SK-N-SH (cell line): Measurements from ENCODE around the gene AFAP1L1. TPM values are rescaled to one million over a fixed set of nuclear protein-coding genes. Genes with fewer than 3 reads are reported as not detected.

Experiments used
- CTCF ChIA-PET: fragments of 300-600, 350-600 bp; formaldehyde crosslinking; extraction: SDS; loops from one replicate; lab custom pipeline; 2021; lab: Yijun Ruan, JAX
- POLR2A ChIA-PET: fragments of 350-600 bp; sonication (Branson Sonifier 250); formaldehyde crosslinking; extraction: SDS; loops from one replicate; lab custom pipeline; 2020; ENCODE audit warnings: antibody characterized with exemption, inconsistent platforms; lab: Yijun Ruan, JAX
- DNase-seq: peaks from one replicate; pipeline ENCODE4 v3.0.0; 2012
- H2AFZ ChIP-seq: fragments of 200-600 bp; sonication (generic); 2 replicates; pipeline ENCODE4 v1.8.1; 2016; ENCODE audit warnings: antibody characterized with exemption, mild to moderate bottlenecking, low read depth
- H3F3A ChIP-seq: fragments of 200-600 bp; sonication (generic); replicated peaks from 2 replicates; pipeline ENCODE3; 2016; ENCODE audit warnings: antibody characterized with exemption, mild to moderate bottlenecking; ENCODE audit not compliant: insufficient read depth
- H3K27ac ChIP-seq, 2 experiments: fragments of 200-500 bp in 1 of 2; fragments of 200-600 bp in 1 of 2; sonication (Bioruptor generic) in 1 of 2; sonication (generic), shearing (Covaris generic) in 1 of 2; 2 replicates each; pipeline versions ENCODE4 v1.5.1 to v1.6.1; 2014 to 2016; ENCODE audit warnings: low read depth in 2 of 2, inconsistent platforms in 1 of 2, low read length in 1 of 2, mild to moderate bottlenecking in 1 of 2, mixed read lengths in 1 of 2
- H3K27me3 ChIP-seq: fragments of 200-600 bp; sonication (generic), shearing (Covaris generic); 2 replicates; pipeline ENCODE4 v1.6.1; 2016; ENCODE audit warnings: mixed run types; ENCODE audit not compliant: insufficient read depth
- H3K36me3 ChIP-seq, 2 experiments: fragments of 200-500 bp in 1 of 2; fragments of 200-600 bp in 1 of 2; sonication (Bioruptor generic) in 1 of 2; sonication (generic) in 1 of 2; replicated peaks in 1 of 2; 2 replicates each; pipeline versions ENCODE3 to v1.5.1; 2014 to 2016; ENCODE audit warnings: low read length in 1 of 2, mild to moderate bottlenecking in 1 of 2; ENCODE audit not compliant: insufficient read depth in 2 of 2, control insufficient read depth in 1 of 2
- H3K4me1 ChIP-seq, 2 experiments: fragments of 200-500 bp in 1 of 2; fragments of 200-600 bp in 1 of 2; sonication (Bioruptor generic) in 1 of 2; sonication (generic), shearing (Covaris generic) in 1 of 2; 2 replicates each; pipeline versions ENCODE4 v1.5.1 to v1.6.1; 2014 to 2016; ENCODE audit warnings: low read depth in 1 of 2, low read length in 1 of 2, mixed run types in 1 of 2; ENCODE audit not compliant: insufficient read depth in 2 of 2, control insufficient read depth in 1 of 2
- H3K4me2 ChIP-seq: fragments of 200-600 bp; sonication (generic), shearing (Covaris generic); 2 replicates; pipeline ENCODE4 v1.6.1; 2017; ENCODE audit warnings: mixed run types
- H3K4me3 ChIP-seq, 2 experiments: fragments of 200-500 bp in 1 of 2; fragments of 200-600 bp in 1 of 2; sonication (Bioruptor generic) in 1 of 2; sonication (generic), shearing (Covaris generic) in 1 of 2; 2 replicates each; pipeline versions ENCODE4 v1.5.1 to v1.8.1; 2014 to 2016; ENCODE audit warnings: low read depth in 2 of 2, inconsistent platforms in 1 of 2, low read length in 1 of 2, mild to moderate bottlenecking in 1 of 2, mixed read lengths in 1 of 2, moderate library complexity in 1 of 2
- H3K79me2 ChIP-seq: fragments of 200-600 bp; sonication (generic); 2 replicates; pipeline ENCODE4 v1.8.1; 2017; ENCODE audit warnings: mild to moderate bottlenecking; ENCODE audit not compliant: insufficient read depth
- H3K9ac ChIP-seq: fragments of 200-600 bp; sonication (generic); 2 replicates; pipeline ENCODE4 v1.6.1; 2017; ENCODE audit warnings: mixed run types
- H3K9me2 ChIP-seq: fragments of 200-600 bp; sonication (generic); 2 replicates; pipeline ENCODE4 v1.6.1; 2017; ENCODE audit warnings: mixed run types
- H3K9me3 ChIP-seq: fragments of 200-600 bp; sonication (generic); 2 replicates; pipeline ENCODE4 v1.6.1; 2017; ENCODE audit warnings: mixed run types, mild to moderate bottlenecking, moderate library complexity
- H4K20me1 ChIP-seq: fragments of 200-600 bp; sonication (generic); 2 replicates; pipeline ENCODE4 v1.6.1; 2017; ENCODE audit warnings: mild to moderate bottlenecking, mixed run types; ENCODE audit not compliant: insufficient read depth
- ELF1 ChIP-seq: IDR thresholded peaks from 2 replicates; pipeline ENCODE4 v1.4.0; 2012
- EZH2phosphoT487 ChIP-seq: fragments of 200-600 bp; sonication (generic); IDR thresholded peaks from 2 replicates; pipeline ENCODE4 v1.6.1; 2017; ENCODE audit warnings: low read depth, mixed run types, mild to moderate bottlenecking, antibody characterized with exemption, moderate library complexity, borderline replicate concordance
- FOSL2 ChIP-seq: IDR thresholded peaks from 2 replicates; pipeline ENCODE4 v1.4.0; 2012; ENCODE audit warnings: low read depth, mild to moderate bottlenecking, moderate library complexity, borderline replicate concordance
- FOXJ3 ChIP-seq: sonication (generic); formaldehyde crosslinking; IDR thresholded peaks from 2 replicates; pipeline ENCODE4 v1.5.1; 2020; ENCODE audit warnings: mild to moderate bottlenecking, missing genetic modification reagents
- GABPA ChIP-seq: IDR thresholded peaks from 2 replicates; pipeline ENCODE4 v1.4.0; 2012; ENCODE audit warnings: low read depth, mild to moderate bottlenecking
- GATA2 ChIP-seq: sonication (generic); formaldehyde crosslinking; IDR thresholded peaks from 2 replicates; pipeline ENCODE4 v1.5.0; 2020; ENCODE audit warnings: mild to moderate bottlenecking, missing genetic modification reagents
- MAX ChIP-seq: IDR thresholded peaks from 2 replicates; pipeline ENCODE4 v1.4.0; 2012; ENCODE audit warnings: low read depth
- MEF2A ChIP-seq: IDR thresholded peaks from 2 replicates; pipeline ENCODE4 v1.4.0; 2012; ENCODE audit warnings: low read depth, borderline replicate concordance
- MXI1 ChIP-seq: IDR thresholded peaks from 2 replicates; pipeline ENCODE4 v1.6.1; 2012; ENCODE audit warnings: mild to moderate bottlenecking, low read depth, low read length, improper control_type of control experiment
- PBX3 ChIP-seq: IDR thresholded peaks from 2 replicates; pipeline ENCODE4; 2012
- RXRA ChIP-seq: IDR thresholded peaks from 2 replicates; pipeline ENCODE4 v1.4.0; 2012; ENCODE audit warnings: low read depth, mild to moderate bottlenecking, borderline replicate concordance
- TAF1 ChIP-seq: IDR thresholded peaks from 2 replicates; pipeline ENCODE4 v1.6.1; 2012; ENCODE audit warnings: low read depth, mild to moderate bottlenecking, low read length, moderate library complexity, borderline replicate concordance
- TCF12 ChIP-seq: IDR thresholded peaks from 2 replicates; pipeline ENCODE4 v1.4.0; 2012
- TEAD4 ChIP-seq: IDR thresholded peaks from 2 replicates; pipeline ENCODE4 v1.4.0; 2012; ENCODE audit warnings: mild to moderate bottlenecking, borderline replicate concordance; ENCODE audit not compliant: insufficient read depth
- USF1 ChIP-seq: IDR thresholded peaks from 2 replicates; pipeline ENCODE4 v1.4.0; 2012; ENCODE audit warnings: low read depth, borderline replicate concordance
- USF2 ChIP-seq: fragments of 150-350 bp; IDR thresholded peaks from 2 replicates; pipeline ENCODE4 v1.6.1; 2017; ENCODE audit warnings: antibody characterized with exemption, low read length, low read depth, borderline replicate concordance
- WGBS: methylation state at CpG from one replicate; pipeline ENCODE4 v1.1.6; 2017; ENCODE audit warnings: low lambda C conversion rate; 5-methylcytosine and 5-hydroxymethylcytosine counted together
- polyA plus RNA-seq, 3 experiments: library from polyadenylated mRNA; depleted of rRNA; stranded (reverse); fragments of >200 nt; gene quantifications; 2 replicates each; pipeline ENCODE4 v1.2.3, GENCODE V29; 2012

Gene AFAP1L1
- polyA plus RNA-seq, 1 of the 3 experiments (the other 2 are of a cell fraction), result 0.82 TPM

GRCh38 chr5:149378241-149378820 lies 106.7 kb downstream of the AFAP1L1 start:
- TF ChIP-seq FOXJ3 (CRISPR knock-in tag) (no peak), MAX (no peak), GATA2 (CRISPR knock-in tag) (no peak), PBX3 (no peak), TEAD4 (no peak), ELF1 (no peak), EZH2phosphoT487 (no peak), RXRA (no peak), USF2 (no peak), FOSL2 (no peak), USF1 (no peak), TCF12 (no peak), GABPA (no peak), MXI1 (no peak), MEF2A (no peak), TAF1 (no peak)
- TF ChIP-seq, all 33 proteins: peak for 0
- Histone ChIP-seq H3K27ac (no peak overlapping the region), H3K9me2 (no peaks in the 10 kb centered on the region), H3K9me3 (no peaks in the 10 kb centered on the region), H3K27me3 (no peaks in the 10 kb centered on the region), H3F3A (no peaks in the 10 kb centered on the region), H3K36me3 (no peaks in the 10 kb centered on the region), H2AFZ (no peak overlapping the region), H3K4me3 (no peak overlapping the region), H3K4me2 (no peak overlapping the region), H4K20me1 (no peaks in the 10 kb centered on the region), H3K9ac (no peak overlapping the region), H3K4me1 (peaks cover 0 to 29% of the 10 kb centered on the region in 2 experiments; a peak in 1 of 4 replicates), H3K79me2 (no peaks in the 10 kb centered on the region)
- POLR2A ChIA-PET, result interaction anchor here (0.6 kb wide), 1 partner anchor 28 kb away, joined by 4 read pairs; no protein-coding TSS in a partner anchor
- CTCF ChIA-PET, result interaction anchor here (1.0 to 41.4 kb wide), 6 partner anchors 12 to 187 kb away, joined by 3 to 1751 read pairs (median 8); no protein-coding TSS in a partner anchor
- WGBS, result 86% methylated on average over 5 of the region's 5 CpGs
- DNase-seq, result no peak
